OCI-LY1 (cell line): ENCODE results near the gene KDM1A.

Experiments
- CTCF ChIP-seq: fragments of 200-600 bp; sonication (generic), shearing (Covaris generic); IDR thresholded peaks from 2 replicates; pipeline ENCODE4 v1.5.1; 2017; ENCODE audit warnings: mild to moderate bottlenecking, antibody characterized with exemption, low read length, moderate library complexity, mixed read lengths
- EZH2 ChIP-seq: fragments of 200-600 bp; sonication (generic), shearing (Covaris generic); IDR thresholded peaks from 2 replicates; pipeline ENCODE4 v1.8.0; 2017; ENCODE audit warnings: borderline replicate concordance, mixed run types, mild to moderate bottlenecking, antibody characterized with exemption, low read length, moderate library complexity, mixed read lengths

GRCh38 chr1:23090056-23090455 is 70.8 kb downstream of the KDM1A start:
- TF ChIP-seq CTCF (no peak), EZH2 (no peak)
